Type B pancreatic cell (in vitro differentiated cells): ENCODE data around the gene TMTC1. TPM values are rescaled to one million over a fixed set of nuclear protein-coding genes. Genes with fewer than 3 reads are reported as not detected.

Experiments used
- DNase-seq: peaks from one replicate; pipeline ENCODE4 v3.0.0; 2021; ENCODE audit warnings: mixed read lengths; ENCODE audit not compliant: unreplicated experiment; ENCODE audit errors: extremely low spot score
- H3K27ac Mint-ChIP-seq: 2 replicates; pipeline ENCODE4 v1.8.0; 2021; ENCODE audit warnings: mild to moderate bottlenecking, mixed read lengths
- H3K27me3 Mint-ChIP-seq: 2 replicates; pipeline ENCODE4 v1.8.0; 2021; ENCODE audit warnings: mixed read lengths
- H3K36me3 Mint-ChIP-seq: 2 replicates; pipeline ENCODE4 v1.8.0; 2021; ENCODE audit warnings: mixed read lengths
- H3K4me1 Mint-ChIP-seq: one replicate; pipeline ENCODE4 v1.8.0; 2021; ENCODE audit warnings: mixed read lengths; ENCODE audit not compliant: unreplicated experiment
- H3K4me3 Mint-ChIP-seq: 2 replicates; pipeline ENCODE4 v1.8.0; 2021; ENCODE audit warnings: mild to moderate bottlenecking, mixed read lengths
- H3K9me3 Mint-ChIP-seq: 2 replicates; pipeline ENCODE4 v1.8.0; 2021; ENCODE audit warnings: mixed read lengths
- total RNA-seq: library from RNA; stranded (reverse); gene quantifications from 2 replicates; pipeline ENCODE4 v1.2.1, GENCODE V29; 2021; ENCODE audit warnings: low replicate concordance
- TF ChIP-seq, protein P1 (sequence below): fragments of 200-600 bp; sonication (generic); conservative IDR thresholded peaks from 2 replicates; pipeline ENCODE4 v1.5.0; 2021; ENCODE audit warnings: antibody characterized with exemption, mild to moderate bottlenecking

The TMTC1 gene
- total RNA-seq, 1 donor from 2014 or later = 24.0 TPM

DNA sequence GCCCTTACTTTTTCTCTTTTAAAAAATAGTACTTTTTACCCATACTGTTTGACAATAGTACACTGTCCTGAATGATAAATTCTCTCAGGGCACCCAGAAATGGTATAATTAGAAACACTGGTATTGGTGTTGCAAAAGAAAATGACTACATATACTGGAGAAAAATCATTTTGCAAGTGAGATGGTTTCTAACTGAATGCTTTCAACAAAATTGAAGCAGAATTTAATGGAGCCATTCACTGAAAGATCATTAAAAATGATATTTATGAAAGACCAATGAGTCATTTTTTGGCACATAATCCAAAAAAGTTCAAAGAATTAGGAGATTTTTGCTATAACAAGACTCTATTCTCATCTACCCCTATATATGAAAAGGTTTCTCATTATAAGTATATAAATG, 68.8 kb downstream of the TMTC1 start:
- TF ChIP-seq, protein P1, sequence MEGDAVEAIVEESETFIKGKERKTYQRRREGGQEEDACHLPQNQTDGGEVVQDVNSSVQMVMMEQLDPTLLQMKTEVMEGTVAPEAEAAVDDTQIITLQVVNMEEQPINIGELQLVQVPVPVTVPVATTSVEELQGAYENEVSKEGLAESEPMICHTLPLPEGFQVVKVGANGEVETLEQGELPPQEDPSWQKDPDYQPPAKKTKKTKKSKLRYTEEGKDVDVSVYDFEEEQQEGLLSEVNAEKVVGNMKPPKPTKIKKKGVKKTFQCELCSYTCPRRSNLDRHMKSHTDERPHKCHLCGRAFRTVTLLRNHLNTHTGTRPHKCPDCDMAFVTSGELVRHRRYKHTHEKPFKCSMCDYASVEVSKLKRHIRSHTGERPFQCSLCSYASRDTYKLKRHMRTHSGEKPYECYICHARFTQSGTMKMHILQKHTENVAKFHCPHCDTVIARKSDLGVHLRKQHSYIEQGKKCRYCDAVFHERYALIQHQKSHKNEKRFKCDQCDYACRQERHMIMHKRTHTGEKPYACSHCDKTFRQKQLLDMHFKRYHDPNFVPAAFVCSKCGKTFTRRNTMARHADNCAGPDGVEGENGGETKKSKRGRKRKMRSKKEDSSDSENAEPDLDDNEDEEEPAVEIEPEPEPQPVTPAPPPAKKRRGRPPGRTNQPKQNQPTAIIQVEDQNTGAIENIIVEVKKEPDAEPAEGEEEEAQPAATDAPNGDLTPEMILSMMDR = no peak
- no peak for DNase-seq
- Mint-ChIP-seq H3K27me3 (no peaks in the 10 kb centered on the region), H3K4me1 (peaks cover 14% of the 10 kb centered on the region), H3K27ac (no peak overlapping the region), H3K36me3 (peaks cover 19% of the 10 kb centered on the region), H3K4me3 (no peak overlapping the region), H3K9me3 (no peaks in the 10 kb centered on the region)

DNA sequence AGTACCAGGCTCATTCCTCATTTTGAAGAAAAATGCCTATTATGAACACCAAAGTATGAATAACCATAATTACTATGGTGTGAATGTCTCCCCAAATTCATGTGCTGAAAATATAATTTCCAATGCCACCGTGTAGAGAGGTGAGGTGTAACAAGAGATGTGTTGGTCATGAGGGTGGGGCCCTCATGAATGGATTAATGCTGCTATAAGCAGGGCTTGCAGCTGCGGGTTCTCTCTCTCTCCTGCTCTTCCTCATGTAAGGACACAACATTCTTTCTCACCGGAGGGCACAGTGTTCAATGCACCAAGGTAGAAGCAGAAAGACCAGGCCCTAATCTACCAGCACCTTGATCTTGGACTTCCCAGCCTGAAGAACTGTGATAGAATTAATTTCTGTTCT, 70.0 kb downstream of the TMTC1 start:
- peaks cover 9% of the 10 kb centered on the region for H3K36me3 Mint-ChIP-seq
- peaks cover 15% of the 10 kb centered on the region for H3K4me1 Mint-ChIP-seq
- H3K4me3 Mint-ChIP-seq = no peak overlapping the region
- no peaks in the 10 kb centered on the region for H3K9me3 Mint-ChIP-seq
- no peaks in the 10 kb centered on the region for H3K27me3 Mint-ChIP-seq
- no peak for DNase-seq
- TF ChIP-seq, protein P1 = no peak
- H3K27ac Mint-ChIP-seq = no peak overlapping the region

DNA sequence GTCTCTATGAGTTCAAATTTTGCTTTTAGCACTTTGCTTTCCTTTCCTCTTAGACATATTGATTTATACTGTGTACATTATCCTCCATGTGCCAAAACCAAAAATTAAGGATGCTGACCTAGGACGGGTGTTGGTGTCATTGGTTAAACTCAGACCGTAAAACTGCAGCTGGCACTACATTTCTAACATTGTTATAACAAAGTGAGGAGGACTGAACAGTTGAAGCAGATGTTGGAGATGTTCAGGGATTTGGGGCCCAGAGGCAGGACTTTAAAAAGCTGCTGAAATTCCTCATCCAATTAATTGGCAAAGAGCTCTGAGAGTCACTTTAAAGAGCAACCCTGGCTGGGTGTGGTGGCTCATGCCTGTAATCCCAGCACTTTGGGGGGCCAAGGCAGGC, 72.4 kb downstream of the TMTC1 start:
- no peak overlapping the region for H3K4me3 Mint-ChIP-seq
- peaks cover 13% of the 10 kb centered on the region for H3K36me3 Mint-ChIP-seq
- no peak overlapping the region for H3K27ac Mint-ChIP-seq
- H3K27me3 Mint-ChIP-seq = no peaks in the 10 kb centered on the region
- no peaks in the 10 kb centered on the region for H3K9me3 Mint-ChIP-seq
- DNase-seq = no peak
- TF ChIP-seq, protein P1 = no peak
- H3K4me1 Mint-ChIP-seq = peaks cover 15% of the 10 kb centered on the region

DNA sequence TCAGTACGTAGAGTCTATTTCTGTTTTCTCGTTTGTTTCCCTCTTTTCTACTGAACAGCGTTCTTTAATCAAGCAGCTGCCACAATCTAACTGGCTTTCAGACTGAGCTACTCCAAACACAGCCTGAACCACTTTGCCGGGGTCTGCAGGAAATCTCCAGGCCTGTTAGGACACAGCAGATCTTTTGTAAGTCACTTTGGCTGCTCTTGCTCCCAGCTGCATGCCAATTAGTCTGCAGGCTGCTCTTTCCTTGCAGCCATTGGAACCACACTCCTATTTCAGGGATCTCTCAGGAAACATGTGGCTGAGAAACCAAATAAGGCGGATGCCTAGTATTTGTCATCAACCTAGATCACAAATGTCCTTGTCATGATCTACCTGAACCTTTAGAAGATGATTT, 73.6 kb downstream of the TMTC1 start:
- peak overlapping the region; percentile 12 for H3K27ac Mint-ChIP-seq
- DNase-seq = no peak
- H3K9me3 Mint-ChIP-seq = no peaks in the 10 kb centered on the region
- no peak overlapping the region for H3K4me3 Mint-ChIP-seq
- peaks cover 15% of the 10 kb centered on the region for H3K4me1 Mint-ChIP-seq
- H3K36me3 Mint-ChIP-seq = peaks cover 13% of the 10 kb centered on the region
- H3K27me3 Mint-ChIP-seq = no peaks in the 10 kb centered on the region
- TF ChIP-seq, protein P1 = no peak

DNA sequence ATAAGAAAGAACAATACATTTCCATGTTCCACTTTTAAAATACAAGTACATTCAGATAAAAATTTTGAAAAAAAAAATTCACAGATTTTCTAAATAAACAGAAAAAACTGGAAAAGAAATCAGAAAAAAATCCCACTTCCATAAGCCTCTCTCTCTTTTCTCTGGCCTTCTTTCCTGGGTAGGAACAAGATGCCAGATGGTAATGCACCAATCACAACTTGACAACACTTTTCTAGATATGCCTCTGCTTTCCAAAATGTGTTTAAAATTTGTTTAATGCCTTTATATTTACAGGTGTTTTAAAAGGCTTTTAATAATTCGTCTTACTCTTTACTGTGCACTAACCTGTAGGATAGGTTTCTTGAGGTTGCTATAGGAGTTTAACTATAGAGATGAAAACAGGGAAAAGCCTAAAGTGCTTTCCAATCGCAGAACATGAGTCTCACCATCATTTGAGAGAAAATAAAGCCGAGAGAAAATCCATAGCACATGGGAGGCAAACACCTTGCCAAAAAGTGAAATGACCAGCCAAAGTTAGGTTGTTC, 74.2 kb downstream of the TMTC1 start:
- Mint-ChIP-seq H3K4me1 (peaks cover 15% of the 10 kb centered on the region), H3K36me3 (peaks cover 15% of the 10 kb centered on the region)

More for the DNA sequence above, 74.2 kb downstream of the TMTC1 start:
- Mint-ChIP-seq H3K27ac (no peak overlapping the region), H3K9me3 (no peaks in the 10 kb centered on the region), H3K4me3 (no peak overlapping the region), H3K27me3 (no peaks in the 10 kb centered on the region)
- DNase-seq = no peak
- TF ChIP-seq, protein P1 = no peak
